Osteoblast (primary cell): ENCODE data around the gene VPS35L. TPM values are rescaled to one million over a fixed set of nuclear protein-coding genes. Genes with fewer than 3 reads are reported as not detected.
"Not testable (repeated sequence)": the region's sequence is repeated elsewhere in the genome, so short reads cannot be mapped to it uniquely, and the experiment has no call there.

Source experiments
- DNase-seq: peaks from one replicate; pipeline ENCODE4 v3.0.0; 2011; ENCODE audit warnings: low spot score, mixed read lengths; ENCODE audit not compliant: insufficient read length; ENCODE audit errors: missing footprints
- H2AFZ ChIP-seq: 2 replicates; pipeline ENCODE4 v1.6.0; 2011; ENCODE audit warnings: mild to moderate bottlenecking, low read length
- H3K27ac ChIP-seq: 2 replicates; pipeline ENCODE4 v1.5.1; 2011; ENCODE audit warnings: mild to moderate bottlenecking, low read depth, low read length, moderate library complexity
- H3K27me3 ChIP-seq: 2 replicates; pipeline ENCODE4 v1.6.0; 2012; ENCODE audit warnings: mild to moderate bottlenecking, control low read depth, inconsistent platforms, low read length, moderate library complexity; ENCODE audit not compliant: insufficient read depth
- H3K36me3 ChIP-seq: 2 replicates; pipeline ENCODE4 v1.5.1; 2011; ENCODE audit warnings: mild to moderate bottlenecking, low read length, control low read depth, moderate library complexity; ENCODE audit not compliant: insufficient read depth
- H3K4me1 ChIP-seq: 2 replicates; pipeline ENCODE4 v1.5.1; 2011; ENCODE audit warnings: mild to moderate bottlenecking, low read length, control low read depth, moderate library complexity; ENCODE audit not compliant: insufficient read depth
- H3K4me2 ChIP-seq: 2 replicates; pipeline ENCODE4 v1.6.0; 2011; ENCODE audit warnings: mild to moderate bottlenecking, low read length; ENCODE audit not compliant: insufficient read depth
- H3K4me3 ChIP-seq: fragments of 200-600 bp; sonication (generic); 3 replicates; pipeline ENCODE4 v1.5.1; 2012; ENCODE audit warnings: mild to moderate bottlenecking, low read length, inconsistent platforms; ENCODE audit not compliant: insufficient read depth
- H3K79me2 ChIP-seq: 2 replicates; pipeline ENCODE4 v1.6.0; 2012; ENCODE audit warnings: mild to moderate bottlenecking, low read length, control low read depth, inconsistent platforms; ENCODE audit not compliant: insufficient read depth
- H3K9me3 ChIP-seq: 2 replicates; pipeline ENCODE4 v1.5.1; 2011; ENCODE audit warnings: low read depth, low read length, control low read depth
- H4K20me1 ChIP-seq: 2 replicates; pipeline ENCODE4 v1.6.0; 2012; ENCODE audit warnings: mild to moderate bottlenecking, low read length, control low read depth; ENCODE audit not compliant: insufficient read depth
- CTCF ChIP-seq: IDR thresholded peaks from 2 replicates; pipeline ENCODE4 v1.5.1; 2011; ENCODE audit warnings: mild to moderate bottlenecking, low read depth, low read length, moderate library complexity; ENCODE audit errors: extremely low read depth
- total RNA-seq: library from RNA; depleted of rRNA; stranded (reverse); fragments of >200 nt; gene quantifications from 2 replicates; pipeline ENCODE4 v1.2.3, GENCODE V29; 2012

VPS35L gene
- total RNA-seq, 1 donor, result 64.8 TPM

- peak; percentile 70 for DNase-seq
- Histone ChIP-seq H3K27ac (no peak overlapping the region), H3K36me3 (peaks cover 34% of the 10 kb centered on the region), H3K4me1 (peaks cover 4% of the 10 kb centered on the region), H3K27me3 (no peaks in the 10 kb centered on the region), H2AFZ (no peak overlapping the region), H3K4me2 (no peak overlapping the region), H3K79me2 (peaks cover 61% of the 10 kb centered on the region), H3K9me3 (no peaks in the 10 kb centered on the region), H3K4me3 (no peak overlapping the region), H4K20me1 (peaks cover 18% of the 10 kb centered on the region)
- no peak for TF ChIP-seq CTCF
These were observed 157.0 kb downstream of the VPS35L start for GRCh38 chr16:19712418-19713058.

GRCh38 chr16:19713697-19714096 lies 158.2 kb downstream of the VPS35L start:
- Histone ChIP-seq H3K4me3 (no peak overlapping the region), H3K27ac (no peak overlapping the region), H3K79me2 (peaks cover 63% of the 10 kb centered on the region), H3K4me1 (peaks cover 4% of the 10 kb centered on the region), H3K27me3 (no peaks in the 10 kb centered on the region), H3K36me3 (peaks cover 29% of the 10 kb centered on the region), H3K4me2 (no peak overlapping the region), H3K9me3 (no peaks in the 10 kb centered on the region), H4K20me1 (peaks cover 18% of the 10 kb centered on the region), H2AFZ (no peak overlapping the region)
- no peak for TF ChIP-seq CTCF
- DNase-seq, result peak; percentile 82

GRCh38 chr16:19715566-19715965 lies 160.1 kb downstream of the VPS35L start:
- H3K36me3 ChIP-seq, result peaks cover 29% of the 10 kb centered on the region
- H2AFZ ChIP-seq, result no peak overlapping the region
- H3K9me3 ChIP-seq, result no peaks in the 10 kb centered on the region
- H3K4me2 ChIP-seq, result no peak overlapping the region
- peaks cover 66% of the 10 kb centered on the region for H3K79me2 ChIP-seq
- no peak for TF ChIP-seq CTCF
- no peaks in the 10 kb centered on the region for H3K27me3 ChIP-seq
- H3K27ac ChIP-seq, result no peak overlapping the region
- DNase-seq, result peak; percentile 39
- peaks cover 11% of the 10 kb centered on the region for H3K4me1 ChIP-seq
- no peak overlapping the region for H3K4me3 ChIP-seq
- H4K20me1 ChIP-seq, result peaks cover 18% of the 10 kb centered on the region

- Histone ChIP-seq H3K4me2 (peak overlapping the region; percentile 93), H3K4me1 (peaks cover 11% of the 10 kb centered on the region), H4K20me1 (peaks cover 18% of the 10 kb centered on the region), H3K4me3 (no peak overlapping the region), H3K36me3 (peaks cover 24% of the 10 kb centered on the region), H3K27me3 (no peaks in the 10 kb centered on the region), H3K79me2 (peaks cover 66% of the 10 kb centered on the region), H2AFZ (no peak overlapping the region), H3K9me3 (no peaks in the 10 kb centered on the region), H3K27ac (no peak overlapping the region)
- no peak for DNase-seq
- no peak for TF ChIP-seq CTCF
These were observed 160.7 kb downstream of the VPS35L start for GRCh38 chr16:19716183-19716582.

GRCh38 chr16:19716728-19717127 lies 161.2 kb downstream of the VPS35L start:
- Histone ChIP-seq H3K36me3 (peaks cover 22% of the 10 kb centered on the region), H3K79me2 (peaks cover 61% of the 10 kb centered on the region), H4K20me1 (peaks cover 12% of the 10 kb centered on the region), H3K4me3 (peak overlapping the region; percentile 99), H3K4me2 (peak overlapping the region; percentile 93), H3K4me1 (peaks cover 11% of the 10 kb centered on the region)
- H3K27ac ChIP-seq, H3K9me3 ChIP-seq, H2AFZ ChIP-seq, H3K27me3 ChIP-seq, DNase-seq: not testable (repeated sequence)
